T47D (cell line): ENCODE results near the gene TSPAN11.

Experiments
- DNase-seq, 2 experiments: peaks; one replicate each; pipeline versions ENCODE4 v3.0.0 to v3.0.0-alpha.2; 2011 to 2012; ENCODE audit warnings: low read depth in 1 of 2, low spot score in 1 of 2
- JUND ChIP-seq: IDR thresholded peaks from 2 replicates; pipeline ENCODE4 v1.6.1; 2012; ENCODE audit warnings: low read depth
- in situ Hi-C: cut with HindIII; loops from 2 replicates; pipeline ENCODE4 v1.10.0; 2016; ENCODE audit warnings: low sequenced_read_pairs, low pct_unique_long_range_greater_than_20kb

The TSPAN11 gene

DNA sequence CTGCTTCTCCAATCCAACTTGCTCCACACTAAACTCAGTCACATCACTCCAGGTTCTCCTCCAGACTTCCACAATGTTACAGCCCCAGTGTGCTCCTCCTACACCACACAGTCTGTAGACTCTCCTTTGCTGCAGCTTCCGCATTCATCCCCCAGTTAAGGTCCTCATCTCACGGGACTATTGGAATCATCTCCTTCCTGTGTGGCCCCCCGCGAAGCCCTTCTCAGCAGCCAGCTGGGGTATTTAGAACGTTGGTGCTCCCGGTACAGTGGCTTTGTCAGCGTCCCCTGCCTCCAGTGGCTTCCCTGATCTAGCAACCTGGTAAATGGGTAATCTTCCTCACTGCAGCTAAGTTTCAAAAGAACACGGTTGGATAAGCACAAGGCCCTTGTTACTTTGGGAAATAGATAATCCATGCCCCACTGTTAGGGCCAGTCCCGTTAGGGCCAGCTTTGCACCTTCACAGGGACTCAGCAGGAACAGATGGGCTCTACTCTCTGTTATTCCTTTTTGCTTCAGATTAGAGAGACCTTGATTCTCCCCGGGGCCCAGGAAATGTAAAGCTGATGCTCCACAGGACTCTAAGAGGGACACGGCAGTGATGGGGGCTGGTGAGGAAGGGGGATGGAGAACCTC is 823 bp upstream of the TSPAN11 start:
- in situ Hi-C loops = no loop called here
- DNase-seq = no peak
- no peak for TF ChIP-seq JUND

DNA sequence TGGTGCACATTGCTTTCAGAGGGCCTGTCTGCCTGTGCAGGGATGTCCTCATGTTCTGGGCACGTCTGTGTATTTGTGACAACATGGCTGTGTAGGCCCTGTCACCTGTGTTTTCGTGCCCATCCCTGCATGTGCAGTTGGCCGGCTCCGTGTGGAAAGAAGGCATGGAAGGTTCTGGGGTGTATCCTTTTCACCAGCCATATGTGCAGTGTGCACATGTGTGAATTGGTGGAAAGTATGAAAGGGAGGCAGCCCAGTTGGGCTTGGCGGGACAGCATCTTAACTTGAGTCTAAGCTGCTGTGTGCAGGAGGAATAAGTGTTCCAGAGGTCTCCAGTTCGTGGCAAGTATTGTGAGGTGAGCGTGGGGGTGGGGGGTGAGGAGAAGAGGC is 669 bp downstream of the TSPAN11 start:
- in situ Hi-C loops = no loop called here
- no peak for DNase-seq
- no peak for TF ChIP-seq JUND

DNA sequence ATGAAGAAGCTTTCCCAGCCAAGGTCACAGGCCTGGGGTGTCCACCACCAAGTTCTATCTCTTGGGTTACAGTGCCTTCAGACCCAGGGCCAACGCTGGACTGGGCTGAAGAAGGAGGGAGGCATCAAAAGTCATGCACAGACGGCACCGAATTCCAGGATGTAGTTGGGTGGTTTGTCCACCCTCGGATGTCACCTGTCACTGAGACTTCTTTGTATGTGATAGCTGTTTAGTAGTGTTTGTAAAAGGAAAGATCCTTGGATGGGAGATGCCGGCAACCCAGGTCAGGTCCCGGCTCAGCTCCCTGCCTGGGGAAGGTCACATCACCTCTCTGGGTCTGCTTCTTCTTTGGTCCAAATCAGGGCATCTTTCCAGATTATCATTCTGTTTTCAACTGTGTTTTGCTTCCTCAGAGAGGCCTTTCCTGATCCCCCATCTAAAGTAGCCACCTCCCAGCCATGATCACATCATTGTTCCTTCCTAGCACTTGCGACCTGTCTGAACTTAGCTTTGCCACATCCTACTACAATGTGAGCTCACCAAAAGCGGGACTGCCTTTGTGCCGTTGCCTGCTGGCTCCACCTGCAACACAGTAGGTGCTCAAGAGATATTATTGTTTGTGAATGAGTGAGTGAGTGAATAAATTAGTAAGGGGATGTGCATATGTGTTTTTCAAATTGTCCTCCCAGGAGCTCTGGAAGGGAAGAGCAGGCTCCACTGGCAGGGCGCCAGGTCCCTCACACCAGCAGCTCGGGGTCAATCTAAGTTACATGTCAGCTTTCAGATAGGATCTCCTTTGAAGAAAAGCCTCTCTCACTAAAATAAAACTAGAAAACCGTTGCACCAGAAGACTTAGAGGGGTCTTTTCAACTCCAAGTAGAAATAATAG is 2.1 kb downstream of the TSPAN11 start:
- no peak for TF ChIP-seq JUND
- in situ Hi-C loops = no loop called here
- DNase-seq = no peak

DNA sequence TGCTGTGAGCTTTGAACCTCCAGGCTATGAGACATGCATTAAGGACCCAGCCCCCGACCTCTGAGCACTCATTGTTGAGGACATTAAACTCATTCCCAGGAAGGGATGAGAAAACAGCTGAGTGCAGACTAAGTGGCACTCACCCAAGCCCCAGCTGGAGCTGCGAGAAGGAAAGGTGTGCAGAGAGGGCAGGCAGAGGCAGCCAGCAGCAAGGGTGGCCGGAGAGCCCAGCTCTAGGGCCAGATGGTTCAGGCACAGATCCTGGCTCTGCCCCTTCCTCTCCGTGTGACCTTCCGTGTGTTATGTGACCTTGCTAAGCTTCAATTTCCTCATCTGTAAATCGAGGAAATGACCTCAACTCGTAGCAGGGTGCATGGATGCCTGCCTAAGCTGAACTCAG is 3.7 kb downstream of the TSPAN11 start:
- in situ Hi-C loops = no loop called here
- TF ChIP-seq JUND = no peak
- no peak for DNase-seq

DNA sequence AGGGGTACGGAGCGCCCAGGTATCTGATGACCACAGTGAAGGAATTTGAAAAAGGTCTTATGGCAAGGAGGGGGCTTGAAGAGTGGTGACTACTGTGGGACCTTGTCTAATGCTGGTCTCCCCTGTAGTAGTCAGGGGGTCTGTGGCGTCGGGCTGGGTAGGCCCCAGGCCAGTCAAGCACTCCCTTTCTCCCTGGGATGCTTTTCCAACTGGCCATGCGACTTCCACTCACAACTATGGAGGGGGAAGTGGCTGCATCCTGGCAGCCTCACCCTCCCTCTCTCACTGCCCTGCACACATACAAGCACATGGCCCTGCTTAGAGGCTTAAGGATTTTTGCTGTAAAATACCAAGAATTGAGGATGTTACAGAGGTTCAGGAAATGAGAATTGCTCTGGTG is 4.1 kb downstream of the TSPAN11 start:
- in situ Hi-C loops = no loop called here

DNA sequence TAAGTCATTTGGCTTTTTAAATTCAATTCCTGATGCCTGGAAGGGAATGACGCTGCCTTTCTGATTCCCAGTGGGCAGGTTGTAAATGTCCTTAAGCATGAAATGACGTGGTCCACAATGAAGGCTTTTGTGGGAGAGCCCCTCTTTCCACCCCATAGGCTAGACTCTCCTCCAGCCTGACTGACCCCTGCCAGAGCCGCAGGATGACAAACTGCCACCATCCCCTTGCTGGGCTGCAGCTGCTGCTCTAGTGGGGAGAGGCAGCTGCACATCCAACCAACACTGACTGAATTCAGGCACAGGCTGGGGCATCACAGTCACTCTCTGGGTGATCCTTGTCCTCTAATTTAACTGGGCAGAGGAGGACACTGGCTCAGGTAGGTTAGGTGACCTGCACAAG is 6.3 kb downstream of the TSPAN11 start:
- in situ Hi-C loops = no loop called here
- no peak for DNase-seq
- no peak for TF ChIP-seq JUND

More for the DNA sequence above, 4.1 kb downstream of the TSPAN11 start:
- no peak for TF ChIP-seq JUND
- DNase-seq = no peak

DNA sequence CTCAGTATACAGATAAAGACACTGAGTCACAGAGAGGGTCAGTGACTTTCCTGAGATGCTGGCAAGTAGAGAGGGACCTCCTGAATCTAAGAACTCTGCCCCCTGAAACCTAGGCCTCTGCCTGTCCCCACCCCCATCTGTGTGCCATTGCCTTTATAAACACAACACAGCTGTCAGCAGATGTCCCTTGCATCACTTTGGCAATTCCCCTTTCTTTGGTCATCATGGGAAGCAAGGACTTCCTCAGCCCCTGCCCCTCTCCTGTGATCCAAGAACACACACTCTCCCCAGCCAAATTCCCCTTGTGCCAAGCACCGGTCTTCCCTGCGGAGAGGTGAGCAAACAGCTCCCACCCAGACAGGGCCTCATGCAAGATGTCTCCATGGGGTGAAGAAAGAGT is 8.3 kb downstream of the TSPAN11 start:
- in situ Hi-C loops = no loop called here
- no peak for DNase-seq

DNA sequence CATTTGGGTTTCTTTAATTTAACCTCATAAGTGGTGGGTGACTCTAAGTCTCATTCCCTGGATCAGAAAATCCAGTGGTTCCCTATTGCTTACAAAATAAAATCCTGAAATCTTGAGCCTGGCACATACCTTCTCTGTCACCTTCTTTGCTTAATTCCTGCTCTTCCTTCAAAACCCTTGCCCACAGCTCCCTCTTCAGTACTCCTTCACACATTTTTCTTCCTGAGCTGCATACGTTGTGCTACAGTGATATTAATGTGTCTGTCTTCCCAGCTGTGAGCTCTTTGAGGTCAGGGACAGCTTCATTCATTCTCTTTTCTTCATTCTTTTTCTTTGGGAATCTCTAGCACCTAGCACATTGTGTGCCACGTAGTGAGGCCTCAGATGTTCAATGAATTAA is 9.5 kb downstream of the TSPAN11 start:
- TF ChIP-seq JUND = no peak
- in situ Hi-C loops = no loop called here
- peak in 1 of 2 experiments; percentile 32 for DNase-seq

More for the DNA sequence above, 8.3 kb downstream of the TSPAN11 start:
- no peak for TF ChIP-seq JUND

DNA sequence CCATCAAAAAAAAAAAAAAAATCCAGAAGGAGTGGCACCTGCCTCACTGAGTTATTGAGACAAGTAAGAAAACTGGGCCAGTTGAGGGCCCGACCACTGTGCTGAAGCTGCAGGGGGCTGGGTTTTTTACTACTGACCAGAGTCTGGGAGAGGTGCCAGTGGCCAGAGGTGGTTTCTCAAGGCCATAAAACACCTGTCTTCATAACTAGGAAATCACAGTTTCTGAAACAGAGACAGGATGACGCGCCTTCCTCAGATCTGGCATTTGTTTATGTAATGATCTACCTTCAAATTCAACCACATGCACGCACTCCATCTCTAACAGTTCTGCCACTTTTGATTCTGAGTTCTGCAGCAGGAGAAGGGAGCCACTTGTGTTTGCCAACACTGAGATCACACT is 12.7 kb downstream of the TSPAN11 start:
- no peak for TF ChIP-seq JUND
- in situ Hi-C loops = no loop called here
- no peak for DNase-seq

DNA sequence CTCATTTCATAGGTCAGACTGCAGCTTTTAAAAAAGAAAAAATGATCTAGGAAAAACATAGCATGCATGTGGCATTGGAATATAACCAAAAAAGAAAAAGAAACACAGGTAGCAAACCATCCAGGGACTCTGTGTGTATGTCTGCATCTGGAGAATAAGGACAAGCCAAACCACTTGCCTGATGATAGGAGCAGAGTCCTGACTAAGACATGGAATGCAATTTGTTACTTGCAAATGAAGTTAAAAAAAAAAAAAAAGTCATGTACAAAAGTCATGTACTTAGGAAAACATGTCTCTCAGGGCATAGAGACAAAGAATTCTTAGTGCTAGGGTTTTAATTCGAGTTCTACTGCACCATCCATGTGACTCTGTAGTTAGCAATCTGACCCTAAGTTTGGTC is 15.9 kb downstream of the TSPAN11 start:
- TF ChIP-seq JUND = no peak

DNA sequence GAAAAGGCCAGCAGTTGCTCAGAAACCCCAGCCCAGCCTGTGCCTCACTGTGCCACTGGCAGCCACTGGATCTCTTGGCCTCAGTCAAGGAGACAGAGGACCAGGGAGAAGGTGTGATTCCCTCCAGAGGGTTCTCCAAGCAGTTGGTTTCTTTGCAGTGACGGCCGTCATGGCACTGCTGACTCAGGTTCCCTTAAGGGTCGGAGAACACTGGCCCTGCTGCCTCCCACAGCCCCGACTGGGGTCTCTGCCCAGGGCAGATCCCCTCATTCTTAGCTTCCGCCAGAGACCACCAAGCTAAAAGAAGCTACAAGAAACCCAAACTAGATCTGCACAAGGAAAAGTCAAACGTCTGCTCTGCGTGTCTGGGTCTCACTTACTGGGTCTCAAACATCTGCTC is 16.4 kb downstream of the TSPAN11 start:
- no peak for DNase-seq
- no peak for TF ChIP-seq JUND
- in situ Hi-C loops = no loop called here

More for the DNA sequence above, 15.9 kb downstream of the TSPAN11 start:
- DNase-seq = no peak
- in situ Hi-C loops = no loop called here

DNA sequence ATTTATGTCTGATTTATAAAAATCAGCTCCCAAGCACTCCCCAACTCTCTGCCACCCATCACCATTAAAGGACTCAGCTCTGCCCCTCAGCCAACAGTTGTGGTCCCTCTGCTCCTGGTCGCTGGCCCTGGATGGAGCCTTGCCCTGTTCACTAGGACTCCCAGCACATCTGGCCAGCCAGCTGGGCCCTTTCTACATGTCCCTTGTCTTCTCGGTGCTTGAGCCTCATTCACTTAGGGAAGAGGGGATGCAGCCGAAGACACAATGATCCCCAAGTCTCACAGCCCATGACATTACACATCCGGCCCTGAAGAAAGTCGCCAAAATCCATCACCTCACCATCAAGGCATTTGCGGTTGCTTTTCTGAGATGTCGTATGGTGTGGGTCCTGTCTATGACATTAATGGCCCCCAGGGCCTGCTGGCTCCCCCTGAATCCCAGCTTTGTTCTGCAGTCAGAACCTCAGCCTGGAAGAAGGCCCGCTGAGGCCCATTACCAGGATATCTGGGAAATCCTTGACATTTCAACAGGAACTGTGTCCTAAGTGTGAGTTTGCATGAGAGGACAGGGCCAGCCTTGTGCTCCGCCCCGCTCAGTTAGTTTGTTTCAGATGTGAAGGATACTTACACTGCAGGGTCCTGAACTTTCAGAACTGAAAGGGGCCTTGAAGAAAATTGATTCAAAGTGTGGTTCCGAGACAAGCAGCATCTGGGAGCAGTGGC is 19.1 kb downstream of the TSPAN11 start:
- no peak for TF ChIP-seq JUND
- DNase-seq = no peak
- in situ Hi-C loops = no loop called here

DNA sequence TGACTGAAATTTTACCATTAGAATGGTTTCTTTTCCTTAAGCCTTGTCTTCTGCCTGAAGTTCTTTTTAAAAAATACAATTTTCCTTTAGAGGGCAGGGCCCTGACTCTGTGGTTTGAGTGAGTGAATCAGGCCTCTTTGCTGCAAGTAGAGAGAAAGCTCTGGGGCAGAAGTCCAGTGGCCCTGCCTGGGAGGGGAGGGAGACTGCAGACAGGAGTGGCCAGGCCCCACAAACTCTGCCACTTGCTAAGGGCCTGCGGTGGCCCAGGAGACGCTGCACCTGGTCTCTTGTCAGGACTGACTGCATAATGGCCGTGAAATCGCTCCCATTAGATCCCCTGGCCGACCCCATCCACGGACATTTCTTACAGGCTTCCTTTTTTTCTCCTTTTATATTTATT is 25.5 kb downstream of the TSPAN11 start:
- DNase-seq = no peak
- in situ Hi-C loops = no loop called here
- no peak for TF ChIP-seq JUND
